Measurements from ENCODE around the gene CDK14.
"Not testable (repeated sequence)": the region's sequence is repeated elsewhere in the genome, so short reads cannot be mapped to it uniquely, and the experiment has no call there.

Gene CDK14

GRCh38 chr7:90910136-90910535 lies 314.0 kb downstream of the CDK14 start:
- DNase-seq (ENCODE audit: low spot score) = no peak

DNA sequence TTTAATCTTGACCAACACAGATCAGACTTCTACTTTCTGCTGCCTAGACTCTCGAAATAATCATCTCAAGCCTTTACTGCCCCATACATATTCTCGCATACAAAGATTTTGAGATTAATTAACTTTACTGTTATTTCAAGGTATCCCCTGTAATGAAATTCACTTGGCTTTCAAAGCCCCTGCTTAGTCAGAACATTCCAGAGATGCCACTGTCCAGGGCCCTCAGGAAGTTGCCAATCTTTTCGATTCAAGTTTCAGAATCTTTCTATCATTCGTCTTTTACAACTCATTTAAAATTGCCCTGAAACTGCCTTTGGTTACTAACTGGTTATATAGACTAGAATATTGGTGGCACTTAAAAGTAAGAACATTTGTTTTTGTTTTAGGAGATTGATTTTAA lies 320.2 kb downstream of the CDK14 start:
- DNase-seq (ENCODE audit: low spot score) = no peak

DNA sequence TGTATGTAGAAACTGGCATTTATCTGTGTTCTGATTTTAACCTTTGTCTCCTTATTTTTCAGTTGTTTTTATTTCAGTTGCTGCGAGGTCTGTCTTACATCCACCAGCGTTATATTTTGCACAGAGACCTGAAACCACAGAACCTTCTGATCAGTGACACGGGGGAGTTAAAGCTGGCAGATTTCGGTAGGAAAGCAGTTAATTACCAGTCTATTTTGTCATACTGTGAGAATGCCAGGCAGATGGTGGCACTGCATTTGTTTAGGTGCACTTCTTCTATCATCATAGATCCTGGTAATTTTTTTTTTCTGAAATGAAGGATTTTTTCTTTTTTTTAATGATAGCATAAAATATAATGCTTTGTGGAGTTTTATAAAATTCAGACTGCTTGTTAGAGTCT lies 321.4 kb downstream of the CDK14 start:
- no peak for DNase-seq (ENCODE audit: low spot score)

DNA sequence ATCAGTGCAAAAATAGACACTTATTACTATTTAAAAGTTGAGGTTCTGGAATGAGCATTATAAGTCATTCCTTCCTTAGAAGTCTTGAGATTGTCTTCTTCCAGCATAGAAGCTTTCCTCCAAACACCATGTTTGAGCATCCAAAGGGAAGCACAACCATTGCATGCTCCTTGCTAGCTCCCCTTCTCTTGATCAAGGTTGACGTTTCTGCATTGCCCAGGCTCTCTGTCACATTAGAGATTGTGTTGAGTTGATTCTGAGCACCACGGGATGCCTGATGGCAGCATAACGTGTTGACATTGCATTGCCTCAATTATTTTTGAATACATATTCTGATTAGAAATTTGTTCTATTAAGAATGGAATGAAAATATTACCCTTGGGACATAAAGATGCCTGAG lies 322.2 kb downstream of the CDK14 start:
- no peak for DNase-seq (ENCODE audit: low spot score)

GRCh38 chr7:90919816-90920215 lies 323.7 kb downstream of the CDK14 start:
- DNase-seq (ENCODE audit: low spot score) = no peak

DNA sequence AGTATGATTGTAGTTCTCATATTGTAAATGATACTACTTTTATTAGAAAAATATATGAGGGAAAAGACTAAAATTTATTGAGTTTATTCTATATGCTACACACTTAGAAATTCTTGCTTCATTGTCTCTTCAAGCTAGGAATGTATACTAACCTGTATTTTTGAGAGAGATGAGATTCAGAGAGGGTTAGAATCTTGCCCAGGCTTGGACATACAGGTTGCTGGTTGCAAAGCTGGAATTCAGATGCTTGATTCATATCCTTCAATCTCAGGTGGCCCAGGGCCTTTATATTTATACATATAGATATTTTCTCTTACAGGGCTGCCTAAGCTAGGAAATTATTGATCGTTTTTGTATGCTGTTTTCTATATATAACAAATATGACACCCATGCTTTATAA lies 324.2 kb downstream of the CDK14 start:
- DNase-seq (ENCODE audit: low spot score) = no peak

GRCh38 chr7:90923541-90923997 lies 327.4 kb downstream of the CDK14 start:
- no peak for DNase-seq (ENCODE audit: low spot score)

- not testable (repeated sequence) for DNase-seq (ENCODE audit: low spot score)
Measured at GRCh38 chr7:90928700-90929424, 332.7 kb downstream of the CDK14 start.

DNA sequence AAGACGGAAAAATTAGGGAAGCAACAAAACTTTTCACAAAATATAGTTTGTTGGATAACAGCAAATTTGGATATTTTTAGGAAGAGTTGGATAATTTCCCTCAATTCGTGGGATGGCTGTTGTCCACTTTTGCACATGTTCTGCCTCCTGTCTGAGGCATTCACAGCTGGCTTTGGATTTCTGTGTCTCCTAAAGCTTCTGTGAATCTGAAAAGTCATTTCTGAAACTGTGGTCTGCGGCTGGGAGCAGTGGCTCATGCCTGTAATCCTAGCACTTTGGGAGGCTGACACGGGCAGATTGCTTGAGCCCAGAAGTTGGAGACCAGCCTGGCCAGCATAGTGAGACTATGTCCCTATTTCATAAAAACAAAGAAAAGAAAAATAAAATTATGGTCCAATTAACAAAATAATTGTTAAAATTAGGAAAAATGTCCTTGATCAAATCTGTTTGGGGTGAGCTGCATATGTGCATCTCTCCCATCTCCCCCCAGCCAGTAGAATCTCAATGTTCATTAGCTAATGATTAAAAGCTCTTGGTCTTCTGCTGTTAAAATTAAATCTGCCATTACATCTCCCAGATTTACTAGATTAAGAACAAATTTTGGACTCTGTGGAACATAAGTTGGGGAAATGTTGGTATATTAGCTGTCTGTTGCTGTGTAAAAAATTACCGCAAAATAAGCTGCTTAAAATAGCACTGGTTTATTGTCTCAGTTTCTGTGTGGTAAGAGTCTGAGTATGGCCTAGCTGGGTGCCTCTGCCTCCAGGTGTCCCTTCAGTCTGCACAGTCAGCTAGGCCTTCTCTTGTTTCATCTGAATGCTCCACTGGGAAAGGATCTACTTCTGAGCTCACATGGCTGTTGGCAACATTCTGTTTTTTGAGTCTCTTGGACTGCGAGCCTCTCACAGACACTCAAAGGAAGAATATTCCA lies 336.1 kb downstream of the CDK14 start:
- no peak for DNase-seq (ENCODE audit: low spot score)

GRCh38 chr7:90933041-90933440 lies 336.9 kb downstream of the CDK14 start:
- DNase-seq (ENCODE audit: low spot score) = no peak

GRCh38 chr7:90933984-90934383 lies 337.9 kb downstream of the CDK14 start:
- DNase-seq (ENCODE audit: low spot score) = no peak

DNA sequence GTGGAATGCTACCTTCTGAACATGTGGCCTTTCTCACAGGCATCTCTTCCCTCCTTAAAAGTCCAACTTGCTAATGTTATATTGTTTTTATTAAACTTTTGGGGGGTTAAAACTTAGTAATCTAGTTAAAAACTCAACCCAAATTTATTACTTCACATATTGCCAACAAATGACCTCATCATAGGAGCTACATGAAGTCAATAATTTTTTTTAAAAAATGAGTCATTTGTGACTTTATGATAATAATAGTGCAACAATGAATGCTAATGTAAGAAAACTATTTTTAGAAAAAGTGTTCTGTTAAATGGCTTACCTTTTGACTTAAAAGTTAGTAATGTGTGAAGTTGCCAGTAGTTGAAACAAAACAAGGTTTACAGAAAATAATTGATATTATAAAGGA lies 342.2 kb downstream of the CDK14 start:
- DNase-seq (ENCODE audit: low spot score) = no peak

GRCh38 chr7:90939666-90940065 lies 343.5 kb downstream of the CDK14 start:
- DNase-seq (ENCODE audit: low spot score) = no peak

- no peak for DNase-seq (ENCODE audit: low spot score)
Measured at GRCh38 chr7:90944021-90944420, 347.9 kb downstream of the CDK14 start.

DNA sequence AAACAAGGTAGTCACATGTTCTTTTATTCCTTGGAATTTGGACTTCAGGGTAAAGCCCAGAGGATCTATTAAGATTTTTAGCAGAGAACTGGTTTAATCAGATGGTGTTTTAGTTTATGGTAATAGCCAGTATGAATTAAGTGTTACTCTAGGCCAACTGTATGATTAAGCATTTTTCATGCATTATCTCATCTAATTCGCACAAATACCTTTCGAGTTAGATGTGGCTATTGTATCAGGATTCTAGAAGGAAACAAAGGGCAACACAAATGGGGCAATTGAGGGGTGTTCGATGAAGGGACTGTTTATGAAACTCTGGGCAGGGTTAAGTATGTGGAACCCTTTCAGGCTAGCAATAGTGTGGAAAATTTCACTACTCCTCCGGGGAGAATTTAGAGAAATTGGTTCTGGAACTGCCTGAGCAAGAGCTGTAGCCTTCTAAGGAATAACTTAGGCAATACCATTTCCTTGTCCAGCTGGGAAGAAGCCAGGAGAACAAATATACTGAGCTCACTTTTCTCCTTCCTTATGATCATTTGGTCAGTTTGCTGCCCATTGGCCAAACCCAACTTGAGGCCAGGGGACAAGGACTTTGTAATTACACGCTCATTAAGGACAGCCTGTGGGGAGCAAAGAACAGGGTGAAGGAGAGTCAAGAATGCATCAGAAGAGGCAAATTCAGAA lies 349.1 kb downstream of the CDK14 start:
- DNase-seq (ENCODE audit: low spot score) = no peak

DNA sequence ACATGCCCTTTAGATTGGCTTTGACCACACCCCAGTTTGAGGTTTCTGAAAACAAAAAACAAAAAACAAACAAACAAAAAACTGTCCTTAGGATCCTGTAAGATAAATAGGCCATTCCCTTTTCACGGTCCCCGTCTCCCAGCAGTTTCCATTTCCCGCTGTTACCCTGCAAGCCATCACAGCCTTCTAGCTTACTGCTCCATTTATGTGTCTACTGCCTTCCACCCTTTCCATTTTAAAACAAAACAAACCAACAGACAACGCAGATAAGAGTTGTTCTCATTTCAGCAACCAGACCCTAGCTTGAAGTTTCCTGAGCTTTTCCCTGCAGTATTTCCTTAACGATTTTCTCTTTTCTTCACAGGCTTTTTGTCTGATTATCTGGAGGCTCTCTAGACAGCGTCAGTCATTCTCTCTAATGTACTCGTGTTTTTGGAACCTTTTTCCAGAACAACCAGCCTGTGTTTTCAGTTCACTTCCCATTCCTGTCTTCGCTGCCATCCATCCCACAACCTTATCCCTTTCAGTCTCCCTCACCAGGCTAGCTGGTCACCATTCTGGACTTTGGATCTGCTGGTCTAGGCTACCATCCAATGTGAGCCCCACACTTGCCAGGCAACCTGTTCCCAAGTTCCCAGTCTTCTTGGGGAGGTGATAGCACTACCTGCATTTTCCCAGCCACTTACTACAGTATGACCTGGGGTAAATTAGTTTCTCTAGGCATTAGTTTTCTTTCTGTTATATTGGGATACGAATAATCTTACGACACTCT lies 350.8 kb downstream of the CDK14 start:
- DNase-seq (ENCODE audit: low spot score) = no peak

DNA sequence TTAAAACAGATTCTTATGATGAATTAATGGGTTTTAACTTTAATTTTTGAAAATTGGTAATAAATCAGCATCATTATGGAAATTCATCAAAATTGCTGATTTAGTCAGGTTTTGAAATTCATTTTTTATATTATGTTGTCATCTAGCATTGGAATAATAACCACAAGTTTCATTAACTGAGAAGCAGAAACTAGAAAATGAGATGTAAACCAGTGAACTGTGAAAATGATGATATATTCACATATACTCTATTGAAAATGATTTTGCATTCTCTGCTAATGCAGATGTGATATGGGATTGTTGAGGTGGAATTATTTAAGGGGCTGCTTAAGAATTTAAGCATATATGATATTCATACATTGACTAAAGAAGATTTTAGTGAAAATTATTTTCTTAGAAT lies 352.0 kb downstream of the CDK14 start:
- no peak for DNase-seq (ENCODE audit: low spot score)

- DNase-seq (ENCODE audit: low spot score) = no peak
Measured at GRCh38 chr7:90951229-90951628, 355.1 kb downstream of the CDK14 start.

- DNase-seq (ENCODE audit: low spot score) = no peak
Measured at GRCh38 chr7:90951986-90952954, 356.1 kb downstream of the CDK14 start.

DNA sequence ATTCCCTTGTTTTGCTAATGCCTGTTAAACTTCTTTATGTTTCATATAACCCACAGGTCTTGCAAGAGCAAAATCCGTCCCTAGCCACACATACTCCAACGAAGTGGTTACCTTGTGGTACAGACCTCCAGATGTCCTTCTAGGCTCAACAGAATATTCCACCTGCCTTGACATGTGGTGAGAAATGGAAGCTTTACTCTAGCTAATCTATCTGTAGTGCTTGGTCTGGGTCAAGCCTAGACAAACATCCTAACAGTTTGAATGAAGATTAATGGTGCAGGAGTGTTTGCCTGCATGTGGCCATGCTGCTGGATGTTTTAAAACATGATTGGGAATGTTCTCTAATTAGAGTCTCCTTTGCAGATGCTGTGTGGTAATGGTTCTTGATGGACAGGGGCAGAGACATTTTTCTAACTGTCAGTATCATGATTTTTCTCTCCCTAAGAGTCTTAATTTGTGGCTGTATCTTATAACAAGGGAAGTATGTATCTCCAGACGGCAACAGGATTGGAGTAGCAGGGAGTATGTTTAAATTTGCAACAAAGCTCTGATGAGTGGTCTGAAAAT lies 359.6 kb downstream of the CDK14 start:
- DNase-seq (ENCODE audit: low spot score) = no peak
